Esophagus muscularis mucosa (tissue), 4 donors: ENCODE measurements around the gene PRPF6.

Experiments used
- EP300 ChIP-seq: sonication (generic); formaldehyde crosslinking; IDR thresholded peaks from one replicate; pipeline ENCODE4 v1.6.1; 2017; ENCODE audit warnings: antibody characterized with exemption
- POLR2A ChIP-seq: fragments of 450-650 bp; IDR thresholded peaks from one replicate; pipeline ENCODE4 v1.6.1; 2017; ENCODE audit warnings: antibody characterized with exemption, moderate library complexity, mild to moderate bottlenecking, low read depth
- POLR2AphosphoS5 ChIP-seq, 2 donors: sonication (generic); formaldehyde crosslinking; IDR thresholded peaks; one replicate each; pipeline ENCODE4 v1.6.1; 2017; ENCODE audit warnings: antibody characterized with exemption in 2 of 2
- TF ChIP-seq, protein P1 (sequence below), 3 experiments: fragments of 200-600 bp in 2 of 3; fragments of 450-650 bp in 1 of 3; sonication (generic) in 2 of 3; IDR thresholded peaks; one replicate each; pipeline ENCODE4 v1.5.1; 2017 to 2019; ENCODE audit warnings: antibody characterized with exemption in 3 of 3, mild to moderate bottlenecking in 2 of 3, moderate library complexity in 1 of 3

- TF ChIP-seq, protein P1, sequence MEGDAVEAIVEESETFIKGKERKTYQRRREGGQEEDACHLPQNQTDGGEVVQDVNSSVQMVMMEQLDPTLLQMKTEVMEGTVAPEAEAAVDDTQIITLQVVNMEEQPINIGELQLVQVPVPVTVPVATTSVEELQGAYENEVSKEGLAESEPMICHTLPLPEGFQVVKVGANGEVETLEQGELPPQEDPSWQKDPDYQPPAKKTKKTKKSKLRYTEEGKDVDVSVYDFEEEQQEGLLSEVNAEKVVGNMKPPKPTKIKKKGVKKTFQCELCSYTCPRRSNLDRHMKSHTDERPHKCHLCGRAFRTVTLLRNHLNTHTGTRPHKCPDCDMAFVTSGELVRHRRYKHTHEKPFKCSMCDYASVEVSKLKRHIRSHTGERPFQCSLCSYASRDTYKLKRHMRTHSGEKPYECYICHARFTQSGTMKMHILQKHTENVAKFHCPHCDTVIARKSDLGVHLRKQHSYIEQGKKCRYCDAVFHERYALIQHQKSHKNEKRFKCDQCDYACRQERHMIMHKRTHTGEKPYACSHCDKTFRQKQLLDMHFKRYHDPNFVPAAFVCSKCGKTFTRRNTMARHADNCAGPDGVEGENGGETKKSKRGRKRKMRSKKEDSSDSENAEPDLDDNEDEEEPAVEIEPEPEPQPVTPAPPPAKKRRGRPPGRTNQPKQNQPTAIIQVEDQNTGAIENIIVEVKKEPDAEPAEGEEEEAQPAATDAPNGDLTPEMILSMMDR (IDR thresholded peaks at IDR 0.05) = no peak
- TF ChIP-seq POLR2A (no peak), EP300 (no peak), POLR2AphosphoS5 (IDR thresholded peaks at IDR 0.05) (no peak)
Measured at GRCh38 chr20:64082126-64082731, 101.3 kb downstream of the PRPF6 start.
